Measurements from ENCODE around the gene PLB1. TPM values are rescaled to one million over a fixed set of nuclear protein-coding genes. Genes with fewer than 3 reads are reported as not detected.

Gene PLB1
- polyA plus RNA-seq, 4 donors: 0.70 to 3.9 (median 1.5) TPM

- DNase-seq (ENCODE audit: low read depth in 4 of 4, low spot score in 3 of 4): no peak
These were observed 112.1 kb downstream of the PLB1 start for GRCh38 chr2:28607730-28608499.

- no peak for DNase-seq (ENCODE audit: low read depth in 4 of 4, low spot score in 3 of 4)
These were observed 112.9 kb downstream of the PLB1 start for GRCh38 chr2:28608500-28609424.

- no peak for DNase-seq (ENCODE audit: low read depth in 4 of 4, low spot score in 3 of 4)
These were observed 114.8 kb downstream of the PLB1 start for GRCh38 chr2:28610583-28611201.

- no peak for DNase-seq (ENCODE audit: low read depth in 4 of 4, low spot score in 3 of 4)
These were observed 116.4 kb downstream of the PLB1 start for GRCh38 chr2:28612131-28612812.

- no peak for DNase-seq (ENCODE audit: low read depth in 4 of 4, low spot score in 3 of 4)
These were observed 117.3 kb downstream of the PLB1 start for GRCh38 chr2:28613186-28613585.

- no peak for DNase-seq (ENCODE audit: low read depth in 4 of 4, low spot score in 3 of 4)
These were observed 118.0 kb downstream of the PLB1 start for GRCh38 chr2:28613633-28614501.

DNA sequence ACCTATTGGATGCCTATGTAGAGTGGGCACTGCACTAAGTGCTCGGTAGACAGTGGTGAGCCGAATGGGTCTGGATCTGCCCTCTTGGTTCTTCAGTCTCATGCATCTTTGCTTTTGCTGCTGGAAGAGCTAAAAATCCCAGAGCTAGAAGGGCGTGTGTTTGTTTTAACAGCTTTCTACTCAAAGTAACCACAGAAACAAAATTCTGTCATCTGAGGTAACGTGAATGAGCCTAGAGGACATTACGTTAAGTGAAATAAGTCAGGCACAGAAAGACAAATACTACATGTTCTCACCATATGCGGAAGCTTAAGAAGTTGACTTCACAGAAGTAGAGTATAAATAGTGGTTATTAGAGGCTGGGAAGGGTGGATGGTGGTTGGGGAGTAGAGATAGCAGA, 119.8 kb downstream of the PLB1 start:
- DNase-seq (ENCODE audit: low read depth in 4 of 4, low spot score in 3 of 4): no peak

- DNase-seq (ENCODE audit: low read depth in 4 of 4, low spot score in 3 of 4): no peak
These were observed 120.6 kb downstream of the PLB1 start for GRCh38 chr2:28616396-28616999.

- no peak for DNase-seq (ENCODE audit: low read depth in 4 of 4, low spot score in 3 of 4)
These were observed 121.8 kb downstream of the PLB1 start for GRCh38 chr2:28617502-28618184.

GRCh38 chr2:28618221-28619141, 122.6 kb downstream of the PLB1 start:
- DNase-seq (ENCODE audit: low read depth in 4 of 4, low spot score in 3 of 4): no peak

DNA sequence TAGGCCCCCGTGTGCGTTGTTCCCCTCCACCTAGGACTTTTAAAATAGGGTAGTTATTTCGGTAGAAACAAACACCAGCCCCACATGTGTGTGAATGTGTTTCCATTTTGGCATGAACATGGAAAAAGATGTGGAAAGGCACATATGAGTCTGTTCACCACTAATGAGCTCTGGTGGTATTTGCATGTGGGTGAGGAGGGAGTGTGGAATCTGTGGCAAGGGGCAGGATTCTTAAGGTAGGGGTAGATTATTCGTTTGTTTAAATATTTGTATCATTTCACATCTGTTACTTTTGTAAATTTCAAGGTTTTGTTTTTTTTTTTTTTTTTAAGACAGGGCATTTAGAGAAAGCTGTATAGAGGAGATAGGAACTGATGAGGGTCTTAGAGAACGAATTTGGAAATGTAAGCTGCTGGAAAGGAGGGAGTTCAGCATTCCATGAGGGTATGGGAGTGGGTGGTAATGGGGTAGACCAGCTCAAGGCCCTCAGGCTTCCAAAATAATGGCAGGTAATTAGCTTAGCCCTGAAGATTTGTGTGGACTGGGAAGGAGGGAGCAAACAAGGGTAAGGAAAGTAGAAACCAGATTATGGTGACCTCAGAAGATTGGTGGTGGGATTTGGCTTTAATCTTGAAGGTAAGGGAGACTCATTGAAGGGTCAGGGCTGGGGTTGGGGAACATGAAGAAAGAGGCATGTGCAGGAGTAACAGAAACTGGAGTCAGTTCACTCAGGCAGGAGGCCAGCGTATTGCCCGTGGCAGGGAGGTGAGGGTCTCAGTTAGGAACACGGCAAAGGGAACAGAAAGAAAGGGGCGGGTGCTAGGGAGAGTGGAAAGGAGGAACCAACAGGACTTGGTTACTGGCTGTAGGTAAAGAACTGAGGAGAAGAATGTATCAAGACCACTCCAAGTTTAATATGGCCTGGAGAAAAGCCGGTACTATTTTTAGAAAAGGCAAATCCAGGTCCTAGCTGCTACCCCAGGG, 123.6 kb downstream of the PLB1 start:
- no peak for DNase-seq (ENCODE audit: low read depth in 4 of 4, low spot score in 3 of 4)

GRCh38 chr2:28620291-28620793, 124.5 kb downstream of the PLB1 start:
- DNase-seq (ENCODE audit: low read depth in 4 of 4, low spot score in 3 of 4): no peak

GRCh38 chr2:28620801-28621171, 124.9 kb downstream of the PLB1 start:
- no peak for DNase-seq (ENCODE audit: low read depth in 4 of 4, low spot score in 3 of 4)

GRCh38 chr2:28621172-28622100, 125.6 kb downstream of the PLB1 start:
- DNase-seq (ENCODE audit: low read depth in 4 of 4, low spot score in 3 of 4): no peak

- DNase-seq (ENCODE audit: low read depth in 4 of 4, low spot score in 3 of 4): no peak
These were observed 126.2 kb downstream of the PLB1 start for GRCh38 chr2:28622101-28622499.

Data from left renal pelvis (tissue), 4 donors.